HG02623 (cell line): ENCODE data around the gene MMP28.

Experiments
- ATAC-seq: cut with Tn5 transposase; IDR thresholded peaks from one replicate; pipeline ENCODE4 v1.9.1; 2021; ENCODE audit warnings: moderate library complexity; ENCODE audit not compliant: unreplicated experiment

MMP28 gene

DNA sequence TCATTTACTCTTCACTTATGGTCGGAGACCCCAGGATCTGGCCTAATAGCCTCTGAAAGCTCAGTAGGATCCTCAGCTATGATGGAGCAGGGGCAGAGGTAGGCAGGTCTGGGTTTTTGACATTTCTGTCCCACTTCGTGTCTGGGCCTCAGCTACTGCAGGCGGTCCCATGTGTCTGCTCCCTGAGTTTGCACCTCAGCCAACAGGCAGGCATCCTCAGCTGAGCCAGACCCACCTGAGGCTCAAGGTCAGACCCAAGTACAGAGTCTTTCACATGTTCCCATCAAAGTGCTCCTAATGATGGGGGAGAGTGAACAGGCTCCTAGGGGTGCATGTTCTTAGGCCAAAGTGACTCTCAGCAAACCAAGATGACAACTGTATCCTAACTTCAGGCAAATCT is 66.9 kb downstream of the MMP28 start:
- no peak for ATAC-seq

DNA sequence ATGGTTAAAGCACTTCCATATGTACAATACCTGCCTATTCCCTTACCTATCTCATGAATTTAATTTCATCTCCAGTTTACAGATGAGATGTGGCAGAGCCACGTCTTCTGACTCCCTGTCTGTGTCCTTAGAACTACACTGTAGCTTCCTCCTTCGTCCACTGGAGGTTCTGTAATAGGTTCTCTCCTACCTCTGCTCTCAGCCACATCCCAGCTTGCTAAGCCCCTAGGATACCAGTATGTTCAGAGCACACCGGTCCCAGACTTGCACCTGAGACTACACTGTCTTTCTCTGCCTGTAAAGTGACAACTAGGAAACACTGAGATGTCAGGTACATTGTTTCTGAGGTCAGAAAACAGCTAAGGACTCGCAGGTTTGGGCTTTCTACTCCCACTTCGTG is 67.8 kb downstream of the MMP28 start:
- ATAC-seq, result no peak

- ATAC-seq, result no peak
Measured at GRCh38 chr17:35726953-35727460, 68.4 kb downstream of the MMP28 start.

DNA sequence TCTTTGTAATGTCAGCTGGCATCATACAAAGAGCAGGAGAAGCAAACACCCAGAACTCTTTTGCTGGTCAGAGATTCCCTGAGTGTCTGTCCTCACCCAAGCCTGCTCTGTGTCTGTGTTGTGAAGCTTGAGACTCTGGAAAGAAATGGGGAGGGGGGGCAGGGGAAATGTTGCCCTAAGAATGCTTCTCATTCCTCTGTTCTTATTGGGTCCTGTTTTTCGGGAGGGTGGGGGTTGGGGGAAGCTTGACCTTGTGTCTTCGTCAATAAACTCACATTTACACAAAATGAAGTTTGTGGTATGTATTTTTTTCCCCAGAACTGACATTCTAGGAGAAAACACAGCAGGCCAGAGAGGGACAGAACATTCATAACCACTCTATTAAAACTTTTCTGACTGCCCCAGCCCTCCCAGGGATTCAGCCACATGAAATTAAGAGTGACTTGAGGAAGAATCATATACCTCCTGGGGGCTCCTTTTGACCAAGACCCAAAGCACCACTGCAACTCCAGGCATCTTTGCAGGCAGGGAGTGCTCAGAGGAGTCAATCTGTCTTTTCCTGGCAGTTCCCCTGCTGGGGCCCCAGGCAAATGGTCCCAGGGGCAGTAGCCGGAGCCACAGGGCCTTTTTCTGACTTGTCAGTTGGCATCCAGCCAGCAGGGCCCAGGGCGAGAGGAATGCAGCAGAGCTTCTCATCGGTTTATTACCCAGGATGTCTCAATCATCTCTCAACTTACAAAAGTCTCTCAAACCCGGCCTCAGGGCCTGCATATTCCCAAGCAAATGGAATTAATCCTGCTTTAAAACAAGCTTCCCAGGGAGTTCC is 69.1 kb downstream of the MMP28 start:
- no peak for ATAC-seq

DNA sequence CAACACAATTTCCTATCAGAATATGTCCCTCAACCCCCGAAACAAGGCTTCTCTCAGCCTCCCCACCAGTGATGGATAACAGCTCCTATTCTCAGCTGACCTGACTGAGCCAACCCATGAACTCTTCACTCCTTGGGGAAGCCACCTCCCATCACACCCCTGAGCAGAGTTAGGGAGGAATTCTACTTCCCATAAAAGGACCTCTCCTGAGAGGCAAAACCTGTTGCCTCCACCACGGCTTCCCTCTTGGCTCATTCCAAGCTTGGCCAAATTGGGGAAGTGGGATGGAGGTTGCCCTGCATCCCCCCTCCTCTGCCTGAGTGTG is 69.7 kb downstream of the MMP28 start:
- no peak for ATAC-seq

DNA sequence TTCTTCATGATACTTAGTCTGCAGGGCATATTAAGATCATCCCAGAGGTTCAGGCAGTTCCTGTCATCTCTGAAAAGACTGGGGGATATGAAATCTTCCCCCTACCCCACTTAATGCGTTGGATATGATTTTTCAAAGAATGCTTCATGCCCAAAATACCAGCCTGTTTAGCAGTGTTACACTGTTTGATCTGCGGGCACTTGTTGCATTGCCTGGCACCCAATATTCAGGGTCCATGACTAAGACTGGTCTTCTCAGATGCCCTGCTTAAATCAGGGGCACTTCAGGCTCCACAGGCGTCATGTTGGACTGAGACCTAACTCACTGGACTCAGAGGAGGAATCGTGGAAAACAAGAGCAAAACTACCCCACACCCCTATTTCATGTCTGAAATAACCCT is 70.4 kb downstream of the MMP28 start:
- no peak for ATAC-seq

DNA sequence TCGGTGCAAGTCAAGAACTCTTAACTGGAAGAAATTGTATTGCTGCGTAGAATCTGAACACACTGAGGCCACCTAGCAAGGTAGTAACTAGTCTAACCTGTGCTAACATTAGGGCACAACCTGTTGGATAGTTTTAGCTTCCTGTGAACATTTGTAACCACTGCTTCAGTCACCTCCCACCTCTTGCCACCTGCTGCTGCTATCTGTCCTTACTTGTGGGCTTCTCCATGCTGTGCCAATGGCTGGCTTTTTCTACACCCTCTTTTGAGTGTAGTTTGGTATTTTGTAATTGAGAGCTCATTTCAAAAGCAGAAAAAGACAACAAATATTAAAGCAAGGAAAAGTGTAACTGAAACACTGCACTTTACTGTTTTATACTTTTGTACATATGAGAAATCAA is 71.7 kb downstream of the MMP28 start:
- no peak for ATAC-seq

GRCh38 chr17:35717475-35717874 is 78.0 kb downstream of the MMP28 start:
- ATAC-seq, result no peak

GRCh38 chr17:35716897-35717465 is 78.5 kb downstream of the MMP28 start:
- no peak for ATAC-seq

DNA sequence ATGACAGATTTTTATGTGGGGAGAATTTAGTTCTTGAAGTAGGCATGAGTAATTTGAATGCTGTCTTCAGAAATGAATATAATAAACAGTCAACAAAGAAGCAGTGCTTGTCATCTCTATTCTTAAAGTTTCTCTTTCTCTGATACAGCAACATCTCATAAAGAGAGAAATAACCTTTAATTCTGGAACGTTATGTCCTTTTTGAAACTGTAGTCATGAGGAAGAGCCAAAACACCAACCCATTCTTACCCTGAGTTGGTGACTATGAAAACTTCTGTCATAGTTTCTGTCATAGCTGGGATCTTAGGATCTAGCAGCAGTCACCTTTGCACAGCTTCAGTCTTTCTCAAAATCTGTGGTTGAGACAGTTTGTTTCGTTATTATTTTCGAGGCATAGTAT is 79.3 kb downstream of the MMP28 start:
- ATAC-seq, result no peak
